HG03571 (cell line): Measurements from ENCODE around the gene FBLL1.
A peak's percentile ranks its signal among the peaks of the same experiment; 100 is the strongest.
"Not testable (repeated sequence)": the region's sequence is repeated elsewhere in the genome, so short reads cannot be mapped to it uniquely, and the experiment has no call there.

Source experiments
- ATAC-seq: cut with Tn5 transposase; IDR thresholded peaks from one replicate; pipeline ENCODE4 v1.9.1; 2021; ENCODE audit not compliant: unreplicated experiment

FBLL1 gene

GRCh38 chr5:168528521-168529373 lies at the start of gene FBLL1:
TSS of gene FBLL1 (plus strand) at chr5:168529305. CDS start at chr5:168529505, 200 bp downstream.
- no peak for ATAC-seq

- no peak for ATAC-seq
Observed at GRCh38 chr5:168480601-168481000, 48.5 kb upstream of the FBLL1 start.

- peak; percentile 82 for ATAC-seq
Observed at GRCh38 chr5:168481330-168481788, 47.7 kb upstream of the FBLL1 start.

GRCh38 chr5:168482361-168482760 lies 46.7 kb upstream of the FBLL1 start:
- ATAC-seq, result no peak

- ATAC-seq, result peak; percentile 91
Observed at GRCh38 chr5:168486136-168486879, 42.8 kb upstream of the FBLL1 start, which contains the start of gene RARS1. TSS of gene RARS1 (plus strand) at chr5:168486471. CDS start at chr5:168486499, 28 bp downstream.

- no peak for ATAC-seq
Observed at GRCh38 chr5:168489059-168489458, 40.0 kb upstream of the FBLL1 start.

GRCh38 chr5:168494057-168494555 lies 35.0 kb upstream of the FBLL1 start:
- no peak for ATAC-seq

GRCh38 chr5:168502563-168503237 lies 26.4 kb upstream of the FBLL1 start:
- no peak for ATAC-seq

GRCh38 chr5:168513861-168514428 lies 15.2 kb upstream of the FBLL1 start:
- no peak for ATAC-seq

- no peak for ATAC-seq
Observed at GRCh38 chr5:168525856-168526255, 3.2 kb upstream of the FBLL1 start.

- ATAC-seq, result no peak
Observed at GRCh38 chr5:168527756-168528295, 1.3 kb upstream of the FBLL1 start.

GRCh38 chr5:168529374-168530234 lies 499 bp downstream of the FBLL1 start:
- ATAC-seq, result no peak

- ATAC-seq, result no peak
Observed at GRCh38 chr5:168530621-168531150, 1.6 kb downstream of the FBLL1 start.

- no peak for ATAC-seq
Observed at GRCh38 chr5:168531191-168531590, 2.1 kb downstream of the FBLL1 start.

GRCh38 chr5:168531987-168532864 lies 3.1 kb downstream of the FBLL1 start:
- no peak for ATAC-seq

GRCh38 chr5:168534351-168534750 lies 5.2 kb downstream of the FBLL1 start:
- ATAC-seq, result not testable (repeated sequence)

GRCh38 chr5:168537176-168537575 lies 8.1 kb downstream of the FBLL1 start:
- ATAC-seq, result no peak

GRCh38 chr5:168549554-168549953 lies 20.4 kb downstream of the FBLL1 start:
- no peak for ATAC-seq
